HUES48 (cell line): Measurements from ENCODE around the gene UPP1.
A peak's percentile ranks its signal among the peaks of the same experiment; 100 is the strongest.
"Not testable (repeated sequence)": the region's sequence is repeated elsewhere in the genome, so short reads cannot be mapped to it uniquely, and the experiment has no call there.

ENCODE experiments used
- H3K27ac ChIP-seq: one replicate; pipeline ENCODE4 v1.7.0; 2013; ENCODE audit warnings: low read depth, low read length, inconsistent platforms
- H3K27me3 ChIP-seq: 2 replicates; pipeline ENCODE4 v1.6.1; 2013; ENCODE audit warnings: mild to moderate bottlenecking, low read length; ENCODE audit not compliant: control insufficient read depth, insufficient read depth
- H3K36me3 ChIP-seq: 2 replicates; pipeline ENCODE4 v1.6.1; 2013; ENCODE audit warnings: low read length; ENCODE audit not compliant: control insufficient read depth, insufficient read depth
- H3K4me1 ChIP-seq: 2 replicates; pipeline ENCODE4 v1.6.1; 2013; ENCODE audit warnings: mild to moderate bottlenecking, low read length; ENCODE audit not compliant: control insufficient read depth, insufficient read depth
- H3K4me3 ChIP-seq: 2 replicates; pipeline ENCODE4 v1.5.1; 2013; ENCODE audit warnings: mild to moderate bottlenecking, low read depth, low read length
- H3K9ac ChIP-seq: 2 replicates; pipeline ENCODE4 v1.6.1; 2013; ENCODE audit warnings: mild to moderate bottlenecking, low read depth, low read length, moderate library complexity
- H3K9me3 ChIP-seq: 2 replicates; pipeline ENCODE4 v1.6.1; 2013; ENCODE audit warnings: low read length; ENCODE audit not compliant: control insufficient read depth, insufficient read depth

UPP1 gene

GRCh38 chr7:48058990-48059389 is 30.1 kb upstream of the UPP1 start:
- Histone ChIP-seq H3K27me3 (no peaks in the 10 kb centered on the region), H3K9me3 (no peaks in the 10 kb centered on the region), H3K36me3 (no peaks in the 10 kb centered on the region), H3K27ac (no peak overlapping the region), H3K4me1 (no peaks in the 10 kb centered on the region), H3K4me3 (no peak overlapping the region), H3K9ac (no peak overlapping the region)

GRCh38 chr7:48059706-48060105 is 29.4 kb upstream of the UPP1 start:
- H3K27ac ChIP-seq, result no peak overlapping the region
- no peaks in the 10 kb centered on the region for H3K4me1 ChIP-seq
- no peak overlapping the region for H3K9ac ChIP-seq
- H3K4me3 ChIP-seq, result no peak overlapping the region
- no peaks in the 10 kb centered on the region for H3K36me3 ChIP-seq
- H3K27me3 ChIP-seq, result no peaks in the 10 kb centered on the region
- H3K9me3 ChIP-seq, result no peaks in the 10 kb centered on the region

- Histone ChIP-seq H3K27ac (no peak overlapping the region), H3K4me1 (no peaks in the 10 kb centered on the region), H3K27me3 (no peaks in the 10 kb centered on the region), H3K36me3 (no peaks in the 10 kb centered on the region), H3K4me3 (no peak overlapping the region), H3K9me3 (no peaks in the 10 kb centered on the region), H3K9ac (no peak overlapping the region)
Observed at GRCh38 chr7:48063985-48064384, 25.1 kb upstream of the UPP1 start.

GRCh38 chr7:48067475-48067874 is 21.6 kb upstream of the UPP1 start:
- Histone ChIP-seq H3K36me3 (no peaks in the 10 kb centered on the region), H3K9me3 (peaks cover 5% of the 10 kb centered on the region; the same call in 1 of the 2 replicates), H3K9ac (no peak overlapping the region), H3K4me1 (no peaks in the 10 kb centered on the region), H3K27me3 (no peaks in the 10 kb centered on the region), H3K4me3 (no peak overlapping the region), H3K27ac (no peak overlapping the region)

GRCh38 chr7:48074204-48074654 is 14.8 kb upstream of the UPP1 start:
- Histone ChIP-seq H3K4me3 (no peak overlapping the region), H3K9ac (no peak overlapping the region), H3K4me1 (no peaks in the 10 kb centered on the region), H3K27me3 (no peaks in the 10 kb centered on the region), H3K9me3 (peaks cover 5% of the 10 kb centered on the region; the same call in 1 of the 2 replicates), H3K27ac (no peak overlapping the region), H3K36me3 (no peaks in the 10 kb centered on the region)

- Histone ChIP-seq H3K4me1 (0 out of 2 replicates have a peak, but pooled peaks cover 6% of the 10 kb centered on the region), H3K27ac (no peak overlapping the region), H3K4me3 (no peak overlapping the region), H3K27me3 (no peaks in the 10 kb centered on the region), H3K9me3 (0 out of 2 replicates have a peak, but pooled peaks cover 3% of the 10 kb centered on the region), H3K9ac (no peak overlapping the region), H3K36me3 (no peaks in the 10 kb centered on the region)
Observed at GRCh38 chr7:48077423-48077822, 11.6 kb upstream of the UPP1 start.

- 0 out of 2 replicates have a peak, but pooled peaks cover 3% of the 10 kb centered on the region for H3K9me3 ChIP-seq
- H3K27ac ChIP-seq, result no peak overlapping the region
- H3K4me3 ChIP-seq, result no peak overlapping the region
- no peak overlapping the region for H3K9ac ChIP-seq
- H3K4me1 ChIP-seq, result 0 out of 2 replicates have a peak, but pooled peaks cover 6% of the 10 kb centered on the region
- H3K36me3 ChIP-seq, result no peaks in the 10 kb centered on the region
- no peaks in the 10 kb centered on the region for H3K27me3 ChIP-seq
Observed at GRCh38 chr7:48078470-48078869, 10.6 kb upstream of the UPP1 start.

GRCh38 chr7:48082378-48082777 is 6.7 kb upstream of the UPP1 start:
- H3K4me3 ChIP-seq, H3K9me3 ChIP-seq, H3K9ac ChIP-seq, H3K27me3 ChIP-seq, H3K36me3 ChIP-seq, H3K27ac ChIP-seq: not testable (repeated sequence)
- H3K4me1 ChIP-seq, result peaks cover 22% of the 10 kb centered on the region

GRCh38 chr7:48083114-48083830 is 5.8 kb upstream of the UPP1 start:
- Histone ChIP-seq H3K4me1 (peaks cover 23% of the 10 kb centered on the region), H3K9ac (no peak overlapping the region), H3K9me3 (0 out of 2 replicates have a peak, but pooled peaks cover 3% of the 10 kb centered on the region)

GRCh38 chr7:48084727-48085432 is 4.2 kb upstream of the UPP1 start:
- Histone ChIP-seq H3K27me3 (no peaks in the 10 kb centered on the region), H3K4me1 (peaks cover 23% of the 10 kb centered on the region), H3K9me3 (0 out of 2 replicates have a peak, but pooled peaks cover 3% of the 10 kb centered on the region), H3K4me3 (no peak overlapping the region), H3K27ac (peak overlapping the region; percentile 85), H3K9ac (no peak overlapping the region), H3K36me3 (no peaks in the 10 kb centered on the region)

More at GRCh38 chr7:48083114-48083830, 5.8 kb upstream of the UPP1 start:
- H3K4me3 ChIP-seq, result no peak overlapping the region
- H3K27me3 ChIP-seq, result no peaks in the 10 kb centered on the region
- H3K36me3 ChIP-seq, result no peaks in the 10 kb centered on the region
- H3K27ac ChIP-seq, result peak overlapping the region; percentile 1

GRCh38 chr7:48085433-48085791 is 3.7 kb upstream of the UPP1 start:
- no peak overlapping the region for H3K4me3 ChIP-seq
- no peaks in the 10 kb centered on the region for H3K9me3 ChIP-seq
- no peak overlapping the region for H3K9ac ChIP-seq
- H3K27ac ChIP-seq, result peak overlapping the region; percentile 85
- no peaks in the 10 kb centered on the region for H3K27me3 ChIP-seq
- no peaks in the 10 kb centered on the region for H3K36me3 ChIP-seq
- peaks cover 23% of the 10 kb centered on the region for H3K4me1 ChIP-seq
